ENCODE data around the gene FAM114A2.

Gene FAM114A2

GRCh38 chr5:153999995-154000394 lies 38.7 kb downstream of the FAM114A2 start:
- DNase-seq (ENCODE audit: extremely low read depth, insufficient read length) = no peak
- H3K27me3 ChIP-seq (replicated peaks; ENCODE audit: control insufficient read depth, insufficient read depth, low read length) = no peaks in the 10 kb centered on the region
- H3K36me3 ChIP-seq (ENCODE audit: control insufficient read depth, insufficient read depth, low read length) = no peaks in the 10 kb centered on the region
- no peak for TF ChIP-seq CTCF (IDR thresholded peaks at IDR 0.05; ENCODE audit: insufficient read depth, low read length, poor library complexity, severe bottlenecking)
- no peak overlapping the region for H3K4me3 ChIP-seq (replicated peaks; ENCODE audit: low read depth, low read length)

- no peak for TF ChIP-seq CTCF (IDR thresholded peaks at IDR 0.05; ENCODE audit: insufficient read depth, low read length, poor library complexity, severe bottlenecking)
- no peak for DNase-seq (ENCODE audit: extremely low read depth, insufficient read length)
These were observed 39.9 kb downstream of the FAM114A2 start for GRCh38 chr5:153998768-153999167.

GRCh38 chr5:153998010-153998409 lies 40.7 kb downstream of the FAM114A2 start:
- no peak for TF ChIP-seq CTCF (IDR thresholded peaks at IDR 0.05; ENCODE audit: insufficient read depth, low read length, poor library complexity, severe bottlenecking)
- Histone ChIP-seq H3K4me3 (replicated peaks; ENCODE audit: low read depth, low read length) (no peak overlapping the region), H3K27me3 (replicated peaks; ENCODE audit: control insufficient read depth, insufficient read depth, low read length) (no peaks in the 10 kb centered on the region), H3K36me3 (ENCODE audit: control insufficient read depth, insufficient read depth, low read length) (no peaks in the 10 kb centered on the region)
- no peak for DNase-seq (ENCODE audit: extremely low read depth, insufficient read length)

More at GRCh38 chr5:153998768-153999167, 39.9 kb downstream of the FAM114A2 start:
- no peak overlapping the region for H3K4me3 ChIP-seq (replicated peaks; ENCODE audit: low read depth, low read length)
- H3K27me3 ChIP-seq (replicated peaks; ENCODE audit: control insufficient read depth, insufficient read depth, low read length) = no peaks in the 10 kb centered on the region
- H3K36me3 ChIP-seq (ENCODE audit: control insufficient read depth, insufficient read depth, low read length) = no peaks in the 10 kb centered on the region

- no peaks in the 10 kb centered on the region for H3K27me3 ChIP-seq (replicated peaks; ENCODE audit: control insufficient read depth, insufficient read depth, low read length)
- no peak overlapping the region for H3K4me3 ChIP-seq (replicated peaks; ENCODE audit: low read depth, low read length)
- no peak for DNase-seq (ENCODE audit: extremely low read depth, insufficient read length)
- no peaks in the 10 kb centered on the region for H3K36me3 ChIP-seq (ENCODE audit: control insufficient read depth, insufficient read depth, low read length)
- TF ChIP-seq CTCF (IDR thresholded peaks at IDR 0.05; ENCODE audit: insufficient read depth, low read length, poor library complexity, severe bottlenecking) = no peak
These were observed 47.5 kb downstream of the FAM114A2 start for GRCh38 chr5:153991168-153991567.

GRCh38 chr5:153988510-153988909 lies 50.2 kb downstream of the FAM114A2 start:
- no peak for TF ChIP-seq CTCF (IDR thresholded peaks at IDR 0.05; ENCODE audit: insufficient read depth, low read length, poor library complexity, severe bottlenecking)
- Histone ChIP-seq H3K36me3 (ENCODE audit: control insufficient read depth, insufficient read depth, low read length) (no peaks in the 10 kb centered on the region), H3K27me3 (replicated peaks; ENCODE audit: control insufficient read depth, insufficient read depth, low read length) (no peaks in the 10 kb centered on the region), H3K4me3 (replicated peaks; ENCODE audit: low read depth, low read length) (no peak overlapping the region)
- no peak for DNase-seq (ENCODE audit: extremely low read depth, insufficient read length)

- no peak for TF ChIP-seq CTCF (IDR thresholded peaks at IDR 0.05; ENCODE audit: insufficient read depth, low read length, poor library complexity, severe bottlenecking)
- DNase-seq (ENCODE audit: extremely low read depth, insufficient read length) = no peak
- Histone ChIP-seq H3K4me3 (replicated peaks; ENCODE audit: low read depth, low read length) (no peak overlapping the region), H3K36me3 (ENCODE audit: control insufficient read depth, insufficient read depth, low read length) (no peaks in the 10 kb centered on the region), H3K27me3 (replicated peaks; ENCODE audit: control insufficient read depth, insufficient read depth, low read length) (no peaks in the 10 kb centered on the region)
These were observed 51.4 kb downstream of the FAM114A2 start for GRCh38 chr5:153987301-153987700.

Data from GM06990 (cell line).